ENCODE results near the gene RPS18.
"Not testable (repeated sequence)": the region's sequence is repeated elsewhere in the genome, so short reads cannot be mapped to it uniquely, and the experiment has no call there.

The RPS18 gene

DNA sequence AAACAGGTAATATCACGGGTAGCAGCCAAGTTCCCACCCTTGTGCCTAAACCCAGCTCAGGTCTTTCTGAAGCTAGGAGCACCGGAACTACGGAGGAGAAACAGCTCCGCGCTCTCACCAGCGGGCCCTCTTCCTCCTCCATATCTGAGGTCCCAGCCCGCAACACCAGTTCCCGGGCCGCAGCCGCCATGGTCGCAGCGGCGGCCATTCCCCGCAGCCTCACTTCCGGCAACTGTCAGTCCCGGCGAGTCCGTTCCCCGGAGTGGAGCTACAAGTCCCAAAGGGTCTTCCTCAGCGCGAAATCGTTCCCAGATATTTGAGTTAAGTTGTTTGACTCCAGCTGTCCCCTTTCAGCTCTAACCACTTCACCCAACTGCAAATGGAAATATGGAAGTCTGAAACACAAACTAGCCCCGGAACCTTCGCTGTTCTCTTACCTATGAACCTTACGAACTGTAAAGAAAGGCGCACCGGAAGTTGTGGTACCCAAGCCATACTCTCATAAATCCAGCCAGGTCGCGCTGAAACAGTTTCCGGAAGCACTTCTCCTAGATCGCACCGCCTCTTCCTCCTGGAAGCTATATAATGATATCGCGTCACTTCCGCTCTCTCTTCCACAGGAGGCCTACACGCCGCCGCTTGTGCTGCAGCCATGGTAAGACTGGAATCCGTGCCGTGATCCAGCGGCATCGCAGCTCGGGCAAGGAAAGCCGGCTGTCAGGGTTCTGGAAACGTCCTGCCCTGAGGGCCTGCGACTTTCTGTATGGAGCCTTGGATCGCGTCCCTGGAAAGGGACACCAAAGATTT, at the start of gene RPS18, which contains the start of gene VPS52:
Gene RPS18, plus strand, starts transcription at position 608 of the 807 bp plus-strand sequence. Its CDS starts 45 bp downstream, at position 653.
Gene VPS52, minus strand, starts transcription at position 409 of the 807 bp plus-strand sequence. Its CDS starts 201 bp downstream, at position 208.
- DNase-seq = peak; percentile 99

DNA sequence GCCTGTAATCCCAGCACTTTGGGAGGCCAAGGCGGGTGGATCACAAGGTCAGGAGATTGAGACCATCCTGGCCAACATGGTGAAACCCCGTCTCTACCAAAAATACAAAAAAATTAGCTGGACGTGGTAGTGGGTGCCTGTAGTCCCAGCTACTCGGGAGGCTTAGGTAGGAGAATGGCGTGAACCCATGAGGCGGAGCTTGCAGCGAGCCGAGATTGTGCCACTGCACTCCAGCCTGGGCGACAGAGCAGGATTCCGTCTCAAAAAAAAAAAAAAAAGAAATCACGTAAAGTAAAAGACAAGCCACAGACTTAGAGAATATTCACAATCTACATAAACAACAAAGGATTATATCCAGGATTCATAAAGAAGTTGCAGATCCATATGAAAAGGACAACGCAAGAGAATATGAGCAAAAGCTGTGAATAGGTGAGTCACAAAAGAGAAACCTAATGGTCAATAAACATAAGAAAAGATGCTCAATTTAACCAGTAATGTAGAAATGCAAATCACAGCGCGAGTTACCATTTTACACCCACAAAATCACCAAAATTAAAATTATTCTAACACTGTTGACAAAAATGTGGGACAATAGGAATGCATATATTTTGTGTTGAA, 45.3 kb upstream of the RPS18 start:
- DNase-seq = not testable (repeated sequence)

DNA sequence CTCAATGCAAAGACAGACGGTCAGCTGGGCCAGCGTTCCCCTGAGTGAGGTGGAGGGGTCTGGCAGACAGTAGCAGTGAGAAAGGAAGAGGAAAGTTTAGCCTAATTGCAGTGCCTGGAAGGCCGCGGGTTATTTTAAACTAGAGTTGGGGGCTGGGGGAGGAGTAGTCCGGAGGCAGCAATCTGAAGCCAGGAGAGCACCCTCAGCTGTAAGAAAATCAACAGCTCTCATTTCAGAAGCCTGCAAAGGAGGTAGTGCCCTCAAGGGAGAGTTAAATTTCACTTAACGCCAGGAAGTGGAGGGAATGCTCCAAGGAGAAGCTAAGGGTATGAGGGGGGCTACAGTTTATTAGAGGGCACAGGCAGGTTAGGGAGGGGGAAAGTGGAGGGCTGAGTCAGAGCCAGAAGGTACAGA, 36.6 kb upstream of the RPS18 start:
- DNase-seq = no peak

DNA sequence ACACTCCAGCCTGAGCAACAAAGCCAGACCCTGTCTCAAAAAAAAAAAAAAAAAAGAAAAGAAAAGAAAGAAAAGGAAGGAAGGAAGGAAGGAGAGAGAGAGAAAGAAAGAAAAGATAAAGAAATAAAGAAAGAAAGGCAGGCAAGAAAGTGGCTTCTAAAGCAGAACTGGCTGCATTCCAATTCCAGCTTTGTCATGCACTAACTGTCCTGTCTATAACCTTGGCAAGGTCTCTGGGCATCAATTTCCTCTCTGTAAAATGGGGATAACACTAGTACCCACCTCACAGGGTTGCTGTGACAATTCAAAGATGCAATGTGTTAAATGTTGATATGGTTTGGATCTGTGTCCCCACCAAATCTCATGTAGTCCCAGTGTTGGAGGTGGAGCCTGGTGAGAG, 35.5 kb upstream of the RPS18 start:
- no peak for DNase-seq

DNA sequence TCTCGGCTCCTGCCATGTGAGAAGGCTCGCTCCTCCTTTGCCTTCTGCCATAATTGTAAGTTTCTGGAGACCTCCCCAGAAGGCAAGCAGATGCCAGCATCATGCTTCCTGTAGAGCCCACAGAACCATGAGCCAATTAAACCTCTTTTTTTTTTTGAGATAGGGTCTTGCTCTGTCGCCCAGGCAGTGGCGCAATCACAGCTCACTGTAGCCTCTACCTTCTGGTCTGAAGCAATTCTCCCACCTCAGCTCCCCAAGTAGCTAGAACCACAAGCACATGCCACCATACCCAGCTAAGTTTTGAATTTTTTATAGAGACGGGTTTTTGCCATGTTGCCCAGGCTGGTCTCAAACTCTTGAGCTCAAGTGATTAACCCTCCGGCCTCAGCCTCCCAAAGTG, 35.0 kb upstream of the RPS18 start:
- DNase-seq = no peak

DNA sequence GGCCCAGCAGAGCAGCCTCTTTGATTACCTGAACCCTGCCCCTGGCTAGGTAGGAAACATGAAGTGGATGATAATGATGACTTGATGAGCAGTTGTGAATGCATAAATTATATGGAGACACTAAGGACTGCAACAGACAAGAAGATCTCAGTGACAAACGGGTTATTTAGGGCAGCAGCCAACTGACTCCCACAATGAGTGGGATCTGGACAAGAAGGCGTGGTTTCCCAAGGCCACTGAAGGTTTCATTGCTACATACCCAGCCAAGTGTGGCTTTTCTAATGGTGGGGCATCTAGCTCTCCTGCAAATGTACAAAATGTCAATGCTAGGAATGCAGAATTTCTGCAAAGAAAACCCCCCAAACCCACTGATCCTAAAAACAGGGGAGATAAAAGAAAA, 34.1 kb upstream of the RPS18 start:
- DNase-seq = no peak

DNA sequence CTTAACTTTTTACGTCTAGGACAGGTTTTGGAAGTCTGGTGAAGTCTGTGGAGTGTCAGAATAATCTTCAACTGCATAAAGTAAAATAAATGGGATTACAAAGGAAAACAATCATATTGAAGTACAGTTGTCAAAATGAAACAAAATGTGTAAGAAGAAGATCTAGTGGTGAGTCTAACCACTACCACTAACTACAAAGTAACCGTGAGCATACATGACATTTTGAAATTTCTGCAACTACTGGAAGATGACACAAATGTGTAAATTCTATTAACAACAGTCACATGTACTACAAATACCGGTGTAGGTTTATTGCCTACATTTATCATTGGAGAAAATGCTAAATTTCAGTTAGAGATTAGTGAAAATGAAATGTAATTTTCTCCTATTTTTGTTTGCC, 29.9 kb upstream of the RPS18 start:
- DNase-seq = no peak

DNA sequence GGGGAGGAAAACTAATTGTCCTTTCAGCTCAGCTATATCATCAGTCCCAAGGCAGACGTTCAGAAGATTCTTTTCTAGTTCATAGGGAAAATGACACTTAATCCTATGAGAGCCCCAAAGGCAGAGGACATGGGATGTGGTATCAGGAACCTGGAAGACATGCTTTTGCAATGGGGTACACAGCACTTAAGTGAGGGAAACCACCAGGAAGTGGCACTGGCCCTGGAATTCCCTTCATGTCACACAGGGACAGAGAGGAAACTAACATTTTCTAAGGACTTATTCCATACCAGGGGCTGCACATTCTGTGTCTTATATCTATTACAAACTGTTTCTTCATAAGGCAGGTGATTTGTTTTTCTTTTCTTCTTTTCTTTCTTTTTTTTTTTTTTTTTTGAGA, 28.4 kb upstream of the RPS18 start:
- DNase-seq = no peak

DNA sequence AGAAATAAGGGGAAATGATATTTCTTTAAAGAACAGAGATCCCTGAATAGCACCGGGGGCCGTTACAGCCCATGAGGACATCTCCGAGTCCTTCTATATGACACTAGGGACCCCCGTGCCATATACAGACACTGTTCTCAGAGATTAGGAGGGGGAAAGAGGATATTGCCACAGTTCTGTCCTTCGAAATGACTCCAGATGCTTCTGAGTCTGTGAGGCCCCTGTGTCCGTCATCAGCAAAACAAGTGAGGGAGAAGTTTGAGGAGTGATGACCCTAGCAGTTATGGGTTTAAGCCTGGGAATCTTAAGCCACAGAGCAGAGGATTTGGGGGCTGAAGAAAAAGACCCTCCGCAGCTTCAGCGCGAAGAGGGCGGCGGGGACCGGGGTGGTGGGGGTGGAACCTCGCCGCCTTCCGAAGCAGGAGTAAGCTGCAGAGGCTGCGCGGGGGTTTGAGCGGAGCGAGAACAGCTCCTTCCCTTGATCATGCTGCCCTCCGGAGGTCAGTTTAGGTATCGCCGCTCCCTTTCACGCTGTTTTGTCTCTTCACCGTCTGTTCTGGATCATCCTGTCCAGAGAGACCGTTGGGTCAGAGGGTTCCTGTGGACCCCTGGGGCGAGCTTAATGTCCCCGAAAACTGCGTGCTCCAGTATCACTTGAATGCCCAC, 23.8 kb upstream of the RPS18 start:
- peak; percentile 89 for DNase-seq

DNA sequence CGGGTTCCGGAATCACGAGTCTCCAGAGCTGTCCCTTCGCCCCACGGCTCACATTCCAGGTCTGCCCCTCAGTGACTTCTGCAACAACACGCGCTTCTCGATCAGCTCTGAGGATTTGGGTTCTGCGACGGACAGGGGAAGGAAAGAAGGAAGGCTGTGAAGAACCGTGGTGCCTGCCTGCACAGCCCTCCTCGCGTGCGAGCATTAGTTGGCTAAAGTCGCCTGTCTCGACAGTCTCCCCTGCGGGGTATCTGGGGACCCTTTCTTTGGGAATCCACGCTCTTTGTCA, 23.3 kb upstream of the RPS18 start:
- peak; percentile 85 for DNase-seq

DNA sequence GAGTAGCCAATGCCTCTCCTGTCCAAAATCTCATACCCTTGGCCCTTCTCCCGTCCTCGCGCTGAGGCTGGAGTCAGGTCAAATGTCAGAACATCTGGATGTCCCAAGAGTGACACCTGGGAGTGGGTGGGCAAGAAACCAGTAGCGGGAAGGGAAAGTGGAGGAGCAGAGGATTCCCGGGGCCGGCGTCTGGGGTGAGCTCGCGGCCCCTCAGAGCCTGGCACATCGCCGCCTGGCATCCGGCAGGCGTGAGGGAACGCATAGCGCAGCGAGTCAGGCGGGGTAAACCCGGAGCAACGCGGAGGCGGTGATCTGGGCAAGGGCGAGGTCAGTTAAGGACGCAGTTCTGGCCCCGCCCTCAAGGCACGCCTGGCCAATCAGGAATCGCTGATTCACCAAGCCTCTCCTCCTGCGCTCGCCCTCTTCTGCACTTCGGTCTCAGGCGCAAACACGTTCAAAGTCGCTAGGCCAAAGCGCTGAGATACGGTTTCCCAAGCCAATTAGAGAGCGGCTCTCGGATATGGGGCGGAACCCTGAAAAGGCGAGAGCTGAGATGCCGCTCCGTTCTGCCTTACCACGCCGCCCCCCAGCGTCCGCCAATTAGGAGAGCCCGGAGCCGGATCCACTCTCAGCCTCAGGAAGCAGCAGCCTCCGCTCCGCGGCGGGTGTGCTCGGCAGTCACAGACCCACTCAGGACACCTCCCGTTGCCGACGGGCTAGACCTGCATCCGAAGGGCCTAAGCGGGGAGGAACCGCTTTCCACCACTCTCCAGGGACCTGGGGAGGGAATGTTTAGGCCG, 22.7 kb upstream of the RPS18 start:
- DNase-seq = peak; percentile 99

DNA sequence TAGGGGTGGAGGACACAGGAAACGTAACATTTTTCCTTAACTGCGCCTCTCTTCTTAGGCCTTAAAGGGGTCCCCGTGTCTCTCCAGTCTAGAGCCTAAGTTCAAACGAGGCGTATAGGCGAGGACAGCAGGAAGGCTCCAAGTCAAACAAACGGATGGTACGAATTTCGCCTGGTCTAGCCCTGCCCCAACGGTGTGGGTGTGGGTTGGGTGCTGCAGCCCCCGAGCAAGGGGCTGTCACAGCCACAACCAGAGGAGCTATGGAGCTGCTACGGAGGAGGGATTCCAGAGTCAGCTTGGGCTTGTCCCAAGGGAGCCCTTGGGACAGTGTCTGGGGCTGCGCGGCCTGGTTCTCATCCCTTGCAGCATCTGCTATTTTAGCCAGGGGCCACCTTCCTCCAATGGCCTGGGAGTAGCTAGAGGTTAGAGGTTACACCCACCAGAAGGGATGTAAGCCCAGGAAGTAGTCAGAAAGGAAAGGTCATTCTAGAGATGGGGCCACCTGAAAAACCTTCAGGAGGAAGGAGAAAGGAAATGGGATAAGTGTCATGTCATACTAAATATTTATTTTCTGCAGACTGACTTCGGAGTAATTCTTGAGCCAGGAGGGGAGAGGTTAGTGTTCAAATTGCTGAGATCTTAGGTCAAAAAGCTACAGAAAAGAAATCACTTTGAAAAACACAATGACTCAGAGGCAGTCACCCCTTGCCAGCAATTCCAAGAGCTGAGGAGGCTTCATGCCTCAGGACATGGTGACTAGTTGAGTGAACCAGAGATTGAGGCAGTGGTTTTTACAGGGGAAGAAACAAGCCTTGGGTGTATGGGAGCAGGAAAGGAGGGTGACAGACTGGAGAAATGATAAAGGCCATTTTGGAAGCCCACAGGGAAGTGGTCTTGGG, 21.9 kb upstream of the RPS18 start:
- DNase-seq = no peak

DNA sequence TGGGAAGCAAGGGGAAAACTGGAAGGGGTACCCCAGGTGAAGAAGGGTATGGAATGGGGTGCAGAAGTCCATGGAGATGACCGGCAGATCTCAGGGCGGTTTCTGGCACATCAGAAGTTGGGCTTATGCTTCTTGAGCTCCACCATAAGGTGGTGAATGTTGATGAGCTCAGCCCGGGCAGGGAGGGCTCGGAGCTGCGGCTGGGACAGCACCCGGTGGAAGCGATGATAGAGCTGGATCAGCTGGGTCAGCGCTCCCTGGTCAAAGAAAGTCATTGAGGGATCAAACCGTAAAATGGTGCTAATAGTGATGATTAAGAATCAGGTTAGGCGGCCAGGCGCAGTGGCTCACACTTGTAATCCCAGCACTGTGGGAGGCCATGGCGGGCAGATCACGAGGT, 21.1 kb upstream of the RPS18 start:
- DNase-seq = no peak

DNA sequence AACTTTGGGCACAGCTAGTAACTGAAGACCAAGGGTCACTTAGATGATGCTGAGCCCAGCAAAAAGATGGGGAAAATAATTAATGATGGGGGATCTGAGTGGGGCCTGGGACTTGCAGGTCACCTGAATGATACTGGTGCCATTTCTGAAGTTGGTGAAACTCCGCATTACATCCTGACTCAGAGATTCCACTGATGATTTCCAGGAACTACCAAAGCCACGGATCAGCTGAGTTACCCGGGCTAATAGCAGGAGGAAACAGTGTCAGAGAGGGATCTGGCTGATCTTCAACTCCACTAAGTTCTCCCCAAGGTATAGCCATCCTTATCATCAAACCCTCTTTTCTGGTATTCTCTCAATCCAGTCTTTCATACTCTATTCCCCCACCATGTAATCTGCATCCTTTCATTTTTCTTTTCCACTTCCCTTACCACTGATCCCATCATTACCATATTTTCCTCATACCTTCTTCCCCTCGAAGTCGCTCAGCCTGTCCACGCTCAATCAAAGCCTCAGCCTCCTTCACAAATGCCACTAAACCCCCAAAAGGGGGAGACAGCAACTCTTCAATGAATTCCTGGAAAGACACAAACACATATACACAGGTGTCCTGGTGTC, 20.4 kb upstream of the RPS18 start:
- no peak for DNase-seq

DNA sequence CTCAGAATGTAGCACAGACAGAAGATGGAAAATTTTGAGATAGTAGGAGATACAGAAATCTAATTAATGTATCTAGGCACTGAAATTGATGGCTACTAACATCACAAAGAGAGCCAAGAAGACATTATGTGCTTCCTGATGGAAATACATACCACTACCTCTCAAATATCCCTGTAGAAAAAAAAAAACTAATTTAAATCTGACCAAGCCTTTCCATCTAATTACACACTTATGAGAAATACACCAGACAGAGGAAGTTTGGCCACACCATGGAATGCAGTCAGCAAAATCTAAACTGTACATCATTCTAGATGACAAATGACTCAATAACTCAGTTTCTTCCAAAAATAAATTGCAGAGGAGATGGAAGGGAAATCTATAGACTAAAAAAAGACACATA, 19.1 kb upstream of the RPS18 start:
- DNase-seq = no peak

DNA sequence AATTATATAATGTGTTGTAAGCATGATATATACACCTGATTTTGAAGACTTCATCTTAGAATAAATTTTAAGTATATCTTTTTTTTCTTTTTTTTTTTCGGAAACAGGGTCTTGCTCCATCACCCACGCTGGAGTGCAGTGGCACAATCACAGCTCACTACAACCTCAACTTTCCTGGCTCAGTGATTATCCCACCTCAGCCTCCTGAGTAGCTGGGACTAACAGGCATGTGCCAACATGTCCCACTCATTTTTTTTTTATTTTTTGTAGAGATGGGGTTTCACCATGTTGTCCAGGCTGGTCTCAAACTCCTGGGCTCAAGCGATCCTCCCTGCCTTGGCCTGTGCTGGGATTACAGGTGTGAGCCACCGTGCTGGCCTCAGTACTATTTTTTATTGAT, 17.3 kb upstream of the RPS18 start:
- no peak for DNase-seq

DNA sequence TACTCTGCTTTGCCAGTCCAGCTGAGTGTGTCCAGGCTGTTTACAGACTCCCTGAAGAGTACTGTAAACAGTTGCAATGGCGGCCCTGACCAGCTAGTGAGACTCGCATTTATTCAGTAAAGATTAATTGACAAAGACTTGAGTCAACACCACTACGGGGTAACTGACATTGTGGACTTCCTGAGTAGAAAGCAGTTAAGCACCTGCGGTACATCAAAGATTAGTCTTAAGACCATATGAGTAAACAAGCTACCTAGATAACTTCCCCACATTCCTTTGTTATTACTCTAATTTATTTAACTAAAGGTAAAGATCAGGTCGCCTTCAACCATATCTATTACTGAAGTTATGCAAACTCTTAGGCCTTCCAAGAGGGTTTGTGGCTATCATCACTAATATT, 12.8 kb upstream of the RPS18 start:
- no peak for DNase-seq

DNA sequence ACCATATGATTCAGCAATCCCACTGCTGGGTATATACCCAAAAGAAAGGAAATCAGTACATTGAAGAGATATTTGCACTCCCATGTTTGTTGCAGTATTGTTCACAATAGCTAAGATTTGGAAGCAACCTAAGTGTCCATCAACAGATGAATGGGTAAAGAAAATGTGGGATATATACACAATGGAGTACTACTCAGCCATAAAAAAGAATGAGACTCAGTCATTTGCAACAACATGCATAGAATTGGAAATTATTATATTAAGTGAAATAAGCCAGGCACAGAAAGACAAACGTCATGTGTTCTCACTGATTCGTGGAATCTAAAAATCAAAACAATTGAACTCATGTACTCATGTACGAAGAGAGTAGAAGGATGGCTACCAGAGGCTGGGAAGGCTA, 9.4 kb upstream of the RPS18 start:
- DNase-seq = not testable (repeated sequence)

DNA sequence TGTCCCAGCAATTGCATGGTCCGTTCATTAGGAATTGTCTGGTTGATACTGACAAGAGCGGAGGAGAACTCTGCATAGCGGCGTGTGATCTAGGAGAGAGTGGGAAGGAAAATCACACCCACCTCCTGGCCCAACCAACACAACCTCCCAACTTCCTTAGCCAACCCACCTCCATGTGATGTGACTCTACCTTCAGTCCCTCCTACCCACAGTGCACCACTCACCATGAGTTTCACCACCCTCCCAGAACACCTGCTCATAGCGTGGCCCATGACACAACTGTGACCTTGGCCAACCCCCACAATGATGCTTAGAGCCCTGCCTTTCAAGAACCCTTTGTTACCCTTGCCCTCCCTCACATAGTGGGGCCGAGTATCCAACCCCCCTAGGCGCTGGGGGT, 7.9 kb upstream of the RPS18 start:
- DNase-seq = no peak

DNA sequence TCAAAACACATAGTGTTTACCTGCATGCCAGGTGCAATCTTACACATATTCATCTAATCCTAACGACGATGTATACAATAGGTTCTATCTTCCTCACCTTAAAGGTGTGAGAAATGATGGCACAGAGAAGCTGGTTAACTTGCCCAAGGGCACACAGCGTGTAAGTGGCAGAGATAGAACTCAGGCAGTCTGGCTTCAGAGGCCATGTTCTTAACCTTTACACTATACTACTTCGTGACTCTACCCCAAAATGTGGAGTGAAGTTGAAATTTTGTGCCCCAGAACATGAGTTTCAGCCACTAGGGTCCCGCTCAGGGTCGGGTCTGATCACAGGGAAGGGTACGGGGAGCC, 783 bp upstream of the RPS18 start:
- no peak for DNase-seq

DNA sequence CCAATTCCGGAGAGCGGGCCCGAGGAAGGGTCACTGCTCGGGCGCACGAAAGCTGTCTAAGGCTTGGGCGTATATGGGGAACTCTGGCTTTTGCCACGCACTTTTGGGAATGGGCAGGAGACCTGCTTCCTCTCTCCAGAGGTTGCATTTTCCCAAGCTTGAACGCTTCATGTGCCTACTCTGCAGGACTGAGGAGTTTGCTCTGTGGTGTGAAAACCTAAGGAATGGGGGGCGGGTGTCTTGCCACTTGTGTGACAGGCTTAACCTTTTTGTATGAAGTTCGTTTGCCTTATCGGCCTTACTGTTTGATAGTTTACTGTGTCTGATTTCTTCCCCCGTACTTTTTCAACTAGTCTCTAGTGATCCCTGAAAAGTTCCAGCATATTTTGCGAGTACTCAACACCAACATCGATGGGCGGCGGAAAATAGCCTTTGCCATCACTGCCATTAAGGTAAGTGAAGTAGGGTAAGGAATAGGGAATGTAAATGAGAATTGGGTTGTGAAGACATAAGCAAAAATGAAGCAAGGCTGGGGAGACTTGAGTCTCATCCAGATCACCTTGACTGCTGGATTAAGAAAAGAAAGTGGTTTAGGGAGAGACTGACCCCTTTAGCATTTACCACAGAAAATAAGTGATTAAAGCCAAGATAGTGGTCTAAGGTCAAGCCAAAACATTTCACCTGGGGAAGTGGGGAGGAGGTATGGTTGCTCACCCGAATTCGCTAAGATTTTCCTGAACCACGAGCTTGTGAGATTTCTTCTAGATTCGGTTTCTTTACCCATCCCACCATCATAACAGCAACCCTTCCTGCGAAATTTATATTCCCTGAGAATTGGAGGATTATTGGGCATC, 627 bp downstream of the RPS18 start:
- no peak for DNase-seq
